ENCODE results near the gene USP10. TPM values are rescaled to one million over a fixed set of nuclear protein-coding genes. Genes with fewer than 3 reads are reported as not detected.

The USP10 gene
- total and polyA plus RNA-seq, 2 donors (not counting 3 experiments of a cell fraction or from before 2014, with no cell fraction given), result 84.0 to 115 TPM

GRCh38 chr16:84715854-84716253 lies 16.1 kb downstream of the USP10 start:
- Histone ChIP-seq H3K4me2 (ENCODE audit: insufficient read depth, low read length) (no peak overlapping the region), H3K27ac (ENCODE audit: insufficient read depth, low read depth, low read length) (no peak overlapping the region), H3K4me1 (ENCODE audit: control insufficient read depth, extremely low read depth, insufficient read depth, low read length) (peaks cover 12% of the 10 kb centered on the region), H3K79me2 (ENCODE audit: control insufficient read depth, insufficient read depth, low read length) (peaks cover 99% of the 10 kb centered on the region), H3K27me3 (ENCODE audit: control insufficient read depth in 2 of 2, insufficient read depth in 2 of 2, low read length in 2 of 2) (no peaks in the 10 kb centered on the region), H3K9me1 (replicated peaks; ENCODE audit: control insufficient read depth, extremely low read depth, insufficient read depth, low read length) (no peaks in the 10 kb centered on the region), H3K9me3 (replicated peaks; ENCODE audit: control insufficient read depth, insufficient read depth, low read length) (no peaks in the 10 kb centered on the region), H4K20me1 (replicated peaks; ENCODE audit: control insufficient read depth, extremely low read depth, insufficient read depth, low read length) (peaks cover 2% of the 10 kb centered on the region), H3K4me3 (replicated peaks in 1 of 3; ENCODE audit: insufficient read depth in 1 of 3, low read depth in 1 of 3, low read length in 3 of 3) (no peak overlapping the region), H2AFZ (ENCODE audit: low read depth, low read length) (no peak overlapping the region), H3K36me3 (ENCODE audit: control insufficient read depth in 2 of 2, extremely low read depth in 1 of 2, insufficient read depth in 2 of 2, low read length in 2 of 2) (no peaks in the 10 kb centered on the region), H3K9ac (replicated peaks; ENCODE audit: extremely low read depth, insufficient read depth, low read length) (no peak overlapping the region)
- dilution Hi-C loops (cut with MboI; ENCODE audit: extremely low pct_ligation_motif_present, low sequenced_read_pairs), result no loop called here
- TF ChIP-seq GATA2 (IDR thresholded peaks at IDR 0.05; ENCODE audit: insufficient read depth, insufficient read length, low read depth, low read length), result no peak
- no peak for TF ChIP-seq MAX (IDR thresholded peaks at IDR 0.05; ENCODE audit: insufficient read depth, insufficient read length)
- TF ChIP-seq JUN (IDR thresholded peaks at IDR 0.05; ENCODE audit: borderline replicate concordance, insufficient read depth, insufficient read length, low read depth), result no peak
- TF ChIP-seq POLR2A (IDR thresholded peaks at IDR 0.05; ENCODE audit: low read depth, low read length), result no peak
- no peak for TF ChIP-seq EZH2 (IDR thresholded peaks at IDR 0.05; ENCODE audit: borderline replicate concordance, low read depth, low read length, severe bottlenecking)
- no peak for TF ChIP-seq FOS (IDR thresholded peaks at IDR 0.05; ENCODE audit: borderline replicate concordance, insufficient read depth, low read length)
- no peak for TF ChIP-seq MYC (IDR thresholded peaks at IDR 0.05; ENCODE audit: low read depth, low read length)
- no peak for TF ChIP-seq CTCF (IDR thresholded peaks at IDR 0.05; ENCODE audit: extremely low read depth in 1 of 2, insufficient read depth in 1 of 2, low read depth in 1 of 2, low read length in 2 of 2)
- TF ChIP-seq POLR2AphosphoS5 (IDR thresholded peaks at IDR 0.05; ENCODE audit: insufficient read depth, low read depth, low read length), result no peak
- ChIA-PET POLR2A (no interaction called here), CTCF (interaction anchor here (1.0 to 3.7 kb wide), 7 partner anchors 10 to 209 kb away, joined by 3 to 39 read pairs (median 4); no protein-coding TSS in a partner anchor)
- no TSS peak for BruUV-seq (replicated peaks)
- DNase-seq (ENCODE audit: low read depth, low spot score), result no peak
- intact Hi-C loops (cut with micrococcal nuclease), result no loop called here
- FAIRE-seq, result no peak

Measured in endothelial cell of umbilical vein (primary cell).